ENCODE data around the gene NDEL1.

NDEL1 gene

DNA sequence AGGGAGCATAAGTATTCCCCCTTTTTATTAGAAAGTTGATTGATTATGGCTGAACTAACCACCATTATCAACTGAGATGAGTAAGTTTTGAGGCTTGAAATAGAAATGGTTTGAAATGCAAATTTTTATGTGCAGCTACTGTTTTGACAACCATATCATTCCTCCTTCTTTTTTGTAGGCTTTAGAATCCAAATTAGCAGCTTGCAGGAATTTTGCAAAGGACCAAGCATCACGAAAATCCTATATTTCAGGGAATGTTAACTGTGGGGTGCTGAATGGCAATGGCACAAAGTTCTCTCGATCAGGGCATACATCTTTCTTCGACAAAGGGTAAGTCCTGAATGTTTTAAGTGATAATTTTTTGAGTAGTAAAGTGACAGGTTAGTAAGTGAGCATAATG, 24.1 kb downstream of the NDEL1 start:
- DNase-seq, result no peak

DNA sequence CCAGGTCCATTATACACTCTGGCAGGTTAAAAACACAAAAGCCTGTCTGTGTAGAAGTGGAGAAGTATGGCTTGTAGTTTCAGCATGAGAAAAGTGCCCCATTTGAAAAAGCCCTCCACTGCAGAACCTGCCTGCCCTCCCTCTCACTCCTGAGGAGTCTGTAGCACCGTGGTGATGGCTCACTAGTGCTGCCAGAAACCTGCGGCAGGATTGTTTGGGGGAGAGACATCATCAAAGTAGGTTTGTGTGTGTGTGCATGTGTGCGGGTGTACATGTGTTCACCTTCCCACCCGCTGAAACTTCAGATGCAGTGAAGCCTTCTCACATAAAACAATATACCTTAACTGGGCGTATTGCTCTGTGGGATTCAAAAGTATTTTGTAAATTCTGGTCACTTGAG, 26.9 kb downstream of the NDEL1 start:
- DNase-seq, result no peak

DNA sequence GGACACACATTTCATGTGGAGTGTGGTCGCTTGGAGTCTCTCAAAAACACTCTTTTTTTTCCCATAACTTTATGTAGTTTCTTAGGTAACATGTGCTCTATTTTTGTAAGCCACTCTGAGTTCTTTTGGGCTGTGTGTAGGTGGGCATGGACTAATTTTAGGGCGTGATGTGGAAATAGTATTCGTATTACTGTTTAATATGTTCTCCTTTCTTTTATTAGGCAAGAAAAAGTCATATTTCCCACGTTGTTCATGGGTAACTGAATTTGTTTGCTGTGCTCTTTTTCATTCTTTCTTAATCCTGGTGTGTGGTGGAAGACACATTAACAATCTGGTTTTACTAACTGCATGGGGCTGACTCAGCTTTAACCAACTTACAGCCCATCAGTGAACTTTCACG, 27.4 kb downstream of the NDEL1 start:
- DNase-seq, result no peak

DNA sequence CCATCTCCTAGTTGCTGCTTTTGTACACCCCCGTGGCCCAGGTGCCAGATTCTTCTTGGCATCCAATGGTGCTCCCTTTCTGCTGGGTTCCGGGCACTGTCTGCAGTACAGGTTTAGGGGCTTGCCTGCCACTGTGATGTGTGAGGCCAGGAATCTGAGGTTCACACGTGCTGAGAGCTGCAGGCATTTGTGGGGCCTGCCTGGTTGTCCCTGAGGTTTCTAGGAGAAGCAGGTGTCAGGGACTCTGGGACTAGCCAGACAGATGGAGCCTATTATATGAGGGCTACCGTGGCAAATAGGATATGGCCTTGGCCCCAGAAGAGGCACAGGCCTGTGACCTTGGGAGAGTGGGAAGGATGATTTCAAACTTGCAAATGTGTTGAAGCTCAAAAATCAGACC, 29.3 kb downstream of the NDEL1 start:
- no peak for DNase-seq

DNA sequence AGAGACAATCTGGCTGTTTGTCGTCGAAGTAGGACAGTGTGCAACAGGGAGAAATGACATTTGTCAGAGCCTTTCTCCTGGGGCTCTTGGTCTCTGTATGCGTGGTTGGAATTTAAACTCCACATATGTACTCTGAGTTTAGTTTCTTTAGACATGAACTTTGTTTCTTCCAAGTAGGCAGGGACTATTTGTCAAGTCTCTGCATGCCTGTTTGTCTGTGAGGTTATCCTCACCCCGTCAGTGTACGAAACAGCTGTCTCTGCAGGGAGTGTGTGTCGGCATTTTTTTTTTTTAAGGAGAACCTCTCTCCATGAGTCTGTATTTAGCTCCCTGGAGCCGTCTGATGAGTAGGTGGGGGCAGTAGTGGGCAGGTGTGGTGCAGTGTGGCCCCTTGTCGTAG, 29.7 kb downstream of the NDEL1 start:
- DNase-seq, result no peak

DNA sequence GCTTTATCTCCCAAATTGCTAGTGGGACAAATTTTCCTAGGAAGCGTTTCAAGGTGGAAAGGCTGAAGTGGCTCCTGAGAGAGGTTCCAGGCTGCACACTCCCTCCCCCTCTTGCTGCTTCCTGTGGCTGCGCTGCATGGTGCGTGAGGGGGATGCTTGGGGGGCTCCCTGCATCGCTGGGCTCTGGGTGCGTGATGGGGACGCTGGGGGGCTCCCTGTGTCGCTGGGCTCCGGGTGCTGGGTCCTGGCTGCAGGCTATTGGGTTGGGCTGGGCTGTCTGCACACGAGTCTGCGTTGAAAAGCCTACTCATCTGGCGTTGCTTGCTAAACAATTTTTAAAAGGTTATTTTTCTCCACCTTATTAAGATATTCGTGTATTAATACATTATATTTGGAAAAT, 30.1 kb downstream of the NDEL1 start:
- no peak for DNase-seq

DNA sequence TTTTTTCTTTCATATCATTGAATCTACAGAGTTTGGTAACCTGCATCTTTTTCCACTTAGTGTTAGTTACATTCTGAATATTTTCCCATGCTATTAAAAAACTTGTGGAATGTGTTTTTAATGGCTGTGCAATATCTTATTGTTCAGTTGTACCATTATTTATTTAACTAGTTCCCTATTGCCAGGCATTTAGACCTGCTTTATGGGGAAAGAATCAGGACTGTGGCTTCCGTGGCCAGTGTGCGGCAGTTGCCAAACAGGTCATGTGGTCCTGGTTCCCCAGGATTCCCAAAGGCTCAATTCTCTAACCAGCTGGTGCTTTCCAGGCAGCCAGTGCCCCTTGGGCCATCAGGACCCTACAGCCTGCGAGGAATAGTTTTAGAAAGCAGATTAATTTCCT, 30.8 kb downstream of the NDEL1 start:
- no peak for DNase-seq

DNA sequence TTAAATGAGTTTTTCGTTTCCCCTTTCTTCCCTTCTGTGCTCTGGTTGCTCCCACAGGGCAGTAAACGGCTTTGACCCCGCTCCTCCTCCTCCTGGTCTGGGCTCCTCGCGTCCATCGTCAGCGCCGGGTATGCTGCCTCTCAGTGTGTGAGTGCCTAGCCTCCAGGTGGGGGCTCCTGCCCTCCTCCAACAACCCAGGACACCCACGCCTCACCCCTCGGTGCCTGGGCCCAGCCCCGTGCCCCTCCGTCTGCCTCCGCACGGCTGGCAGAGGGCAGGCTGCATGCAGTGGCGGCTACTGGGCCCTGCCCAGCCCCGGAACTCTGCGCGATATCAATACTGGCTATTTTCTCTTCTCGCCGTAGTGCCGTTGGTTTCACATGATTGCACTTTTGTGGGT, 31.2 kb downstream of the NDEL1 start:
- DNase-seq, result no peak

DNA sequence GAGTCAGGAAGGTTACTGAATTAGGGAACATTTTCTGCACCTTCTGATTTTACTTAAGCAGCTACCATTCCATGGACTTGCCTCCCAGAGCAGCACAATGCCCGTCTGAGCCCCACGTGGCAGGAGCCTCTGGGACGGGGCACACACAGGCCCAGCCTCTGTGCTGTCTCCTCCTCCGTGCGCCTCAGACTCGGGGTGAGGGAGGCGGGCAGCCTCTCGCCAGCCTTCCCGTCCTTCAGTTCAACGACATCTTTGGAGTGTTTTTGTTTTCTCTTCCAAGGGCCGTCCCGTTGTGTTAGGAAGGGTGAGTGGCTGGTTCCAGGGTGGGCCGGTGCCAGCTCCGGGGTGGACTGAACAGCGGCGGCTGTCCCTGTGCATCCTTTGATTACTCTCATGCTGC, 31.8 kb downstream of the NDEL1 start:
- no peak for DNase-seq

DNA sequence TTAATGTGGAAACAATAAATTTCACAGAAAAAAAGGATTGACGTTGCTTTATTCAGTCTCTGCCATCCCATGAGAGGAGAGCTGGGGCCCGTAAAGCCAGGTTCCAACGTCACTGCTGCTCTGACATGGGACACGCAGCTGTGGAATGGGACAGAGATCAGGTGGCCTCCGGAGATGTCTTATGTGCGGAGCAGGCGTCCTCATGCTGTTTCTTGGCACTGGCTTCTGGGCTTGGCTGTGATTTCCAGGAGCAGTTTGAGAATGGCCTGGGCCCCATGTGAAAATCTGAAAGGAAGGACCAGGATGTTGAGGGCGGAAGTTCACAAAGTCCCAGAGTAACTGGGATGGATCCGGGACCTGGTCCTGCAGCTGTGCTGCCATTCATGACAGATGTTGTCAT, 32.4 kb downstream of the NDEL1 start:
- DNase-seq, result no peak

DNA sequence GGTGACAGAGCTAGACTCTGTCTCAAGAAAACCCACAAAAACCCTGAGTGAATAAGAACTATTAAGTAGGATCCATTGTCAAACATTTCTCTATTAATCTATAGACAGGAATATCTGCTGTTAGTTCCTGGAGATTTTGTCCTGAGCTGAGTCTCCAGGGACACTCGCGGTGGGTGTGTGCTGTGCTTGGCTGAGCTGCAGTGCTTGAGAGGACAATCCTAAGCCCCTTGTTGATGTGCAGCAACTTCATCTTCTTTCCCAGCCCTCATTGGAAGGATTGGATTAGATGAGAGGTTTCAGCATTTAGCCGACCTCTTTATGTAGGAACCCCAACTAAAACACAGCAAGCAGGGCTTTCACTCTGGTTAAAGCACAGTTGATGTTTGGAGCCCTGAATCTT, 33.3 kb downstream of the NDEL1 start:
- DNase-seq, result no peak

DNA sequence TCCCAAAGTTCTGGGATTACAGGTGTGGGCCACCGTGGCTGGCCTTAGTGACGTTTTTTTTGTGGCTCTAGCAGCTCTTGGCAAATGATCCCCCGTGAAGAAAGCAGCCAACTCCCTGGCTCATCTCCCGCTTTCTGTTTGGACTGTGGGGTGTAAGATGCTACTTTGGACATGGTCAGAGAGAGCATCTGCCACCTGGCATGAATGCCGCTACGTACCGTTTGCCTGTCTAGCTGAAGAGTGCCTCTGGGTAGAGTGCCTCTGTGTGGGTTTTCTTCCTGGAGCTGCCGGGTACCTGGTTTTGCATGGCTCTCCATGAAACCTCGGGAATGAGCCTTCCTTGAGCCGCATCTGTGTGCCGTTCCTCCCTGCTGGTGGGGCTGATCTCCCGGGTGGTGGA, 34.3 kb downstream of the NDEL1 start:
- DNase-seq, result no peak

DNA sequence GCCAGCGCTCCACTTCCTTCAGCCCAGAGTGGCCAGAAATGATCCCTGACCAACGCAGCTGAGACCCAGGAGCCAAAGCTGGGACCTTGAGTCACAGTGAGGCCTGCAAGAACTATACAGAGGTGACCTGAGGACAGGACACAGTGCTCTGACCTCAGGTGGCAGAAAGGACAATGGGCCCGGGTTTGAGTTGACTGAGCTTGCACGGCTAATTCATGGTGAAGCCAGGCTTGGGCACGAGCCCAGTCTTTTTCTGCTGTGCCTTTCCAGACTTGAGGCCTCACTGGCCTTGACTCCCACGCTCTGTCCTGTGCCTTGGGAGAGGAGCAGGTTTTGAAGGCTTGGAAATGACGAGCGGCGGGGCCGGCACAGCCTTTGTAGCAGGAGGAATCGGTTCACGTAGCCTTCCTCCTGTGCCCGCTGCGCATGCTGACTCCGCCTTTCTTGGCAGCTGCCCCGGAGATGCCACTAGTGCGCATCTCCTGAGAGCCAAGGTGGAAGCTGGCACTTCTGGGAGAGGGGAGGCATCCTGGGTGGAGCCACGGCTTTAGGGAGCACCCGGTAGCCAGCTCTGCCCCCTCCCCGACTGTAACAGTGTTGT, 34.9 kb downstream of the NDEL1 start:
- peak; percentile 86 for DNase-seq

DNA sequence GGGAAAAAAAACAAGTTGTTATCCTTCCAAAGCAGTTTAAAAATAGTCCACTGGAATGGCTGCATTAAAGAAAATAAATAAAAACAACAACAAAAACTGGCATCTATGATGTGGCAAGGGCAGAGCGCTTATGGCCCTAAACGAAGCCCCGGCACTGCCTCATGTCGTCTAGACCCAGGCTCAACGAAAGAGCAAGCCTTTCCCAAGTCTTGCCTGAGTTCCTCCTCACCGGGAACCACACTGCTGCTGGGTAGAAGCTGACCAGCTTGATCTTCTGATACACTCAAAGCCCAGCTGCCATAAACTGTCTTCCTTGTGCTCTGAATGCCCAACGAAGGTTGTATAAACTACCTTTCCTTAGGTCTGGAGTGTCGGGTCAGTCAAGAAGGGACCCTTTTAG, 37.0 kb downstream of the NDEL1 start:
- DNase-seq, result no peak

DNA sequence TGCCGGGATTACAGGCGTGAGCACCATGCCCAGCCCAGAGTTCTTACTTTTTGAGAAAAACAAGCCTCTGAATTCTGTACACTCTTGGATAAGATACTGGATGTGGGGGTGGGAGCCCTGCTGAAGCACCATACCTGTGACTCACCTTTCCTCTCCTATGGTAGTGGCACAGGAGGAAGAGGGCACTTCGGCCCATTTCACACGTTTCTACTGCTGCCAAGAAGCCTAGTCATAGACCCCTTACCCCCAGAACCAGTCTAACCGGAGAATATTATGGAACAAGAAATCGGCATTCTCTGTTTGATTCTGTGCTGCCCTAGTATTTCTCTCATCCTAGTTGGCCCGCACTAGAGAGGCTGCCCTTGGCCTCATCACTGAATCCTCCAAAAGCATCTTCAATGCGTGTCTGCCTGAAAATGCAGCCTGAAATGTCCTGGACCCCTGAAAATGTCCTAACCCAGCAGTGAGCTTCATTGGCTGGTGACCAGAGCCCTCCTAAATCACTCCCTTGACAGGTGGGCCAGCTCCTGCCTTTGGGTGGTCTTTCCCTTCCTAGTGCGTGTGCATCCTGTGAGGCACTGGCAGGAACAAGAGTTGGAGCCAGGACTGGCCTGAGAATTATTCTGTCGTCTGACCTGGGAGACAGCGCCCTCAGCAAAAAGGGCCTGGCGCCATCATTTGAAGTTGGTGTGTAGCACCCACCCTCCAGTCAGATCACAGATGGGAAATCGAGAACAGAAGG, 37.9 kb downstream of the NDEL1 start:
- no peak for DNase-seq

DNA sequence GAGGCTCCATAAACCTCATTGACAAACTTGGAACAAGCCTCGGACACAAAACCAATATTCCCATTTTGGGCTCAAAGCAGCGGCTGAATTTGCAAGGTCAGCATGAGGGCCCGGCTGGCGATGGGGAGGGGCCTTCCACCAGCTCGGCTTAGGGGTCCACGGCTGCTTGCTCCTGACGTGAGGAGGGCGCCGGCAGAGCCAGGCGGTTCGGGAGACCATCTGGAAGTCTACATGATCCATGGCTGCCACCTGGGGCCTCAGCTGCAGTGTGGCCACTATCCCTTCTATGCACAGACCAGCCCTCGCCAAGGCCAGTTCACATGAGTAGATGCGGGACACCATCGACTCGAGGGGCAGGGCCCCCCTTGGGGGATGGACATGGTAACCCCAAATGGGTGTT, 39.1 kb downstream of the NDEL1 start:
- no peak for DNase-seq

DNA sequence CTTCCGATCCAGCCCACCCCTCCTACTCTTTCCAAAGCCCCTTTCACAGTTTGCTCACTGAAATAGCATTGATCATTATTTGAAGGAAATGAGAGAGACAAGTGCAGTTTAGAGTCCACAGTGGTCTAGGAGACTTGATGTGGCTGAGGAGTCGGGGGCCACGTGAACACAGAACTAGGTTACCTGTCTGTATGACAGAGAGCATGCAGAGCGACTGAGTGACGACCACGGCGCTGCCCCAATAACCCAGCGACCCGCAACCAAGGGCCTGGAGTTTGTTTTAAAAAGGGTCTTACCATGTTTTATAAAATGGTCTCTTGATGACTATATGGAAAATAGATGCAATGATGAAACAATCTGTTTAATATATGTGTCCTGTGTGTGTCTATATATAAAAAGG, 39.5 kb downstream of the NDEL1 start:
- DNase-seq, result no peak

DNA sequence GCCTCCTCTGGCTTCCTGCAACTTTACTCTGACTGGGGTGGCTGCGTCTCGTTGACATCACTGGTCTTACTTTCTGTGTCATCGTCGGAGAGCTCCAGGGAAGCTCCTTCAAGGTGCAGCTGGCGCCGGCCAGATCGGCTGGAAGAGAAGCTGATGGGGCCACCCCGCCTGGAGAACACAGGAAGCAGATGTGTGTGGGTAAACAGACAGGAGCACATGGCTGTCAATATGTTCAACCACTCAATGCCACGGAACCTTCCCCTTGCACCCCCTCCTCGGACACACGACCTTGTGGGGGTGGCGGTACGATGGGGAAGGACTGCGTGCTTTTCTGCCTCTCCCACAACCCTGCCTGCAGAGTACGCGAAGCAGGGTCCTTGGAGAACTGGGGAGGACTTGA, 40.1 kb downstream of the NDEL1 start:
- DNase-seq, result no peak

DNA sequence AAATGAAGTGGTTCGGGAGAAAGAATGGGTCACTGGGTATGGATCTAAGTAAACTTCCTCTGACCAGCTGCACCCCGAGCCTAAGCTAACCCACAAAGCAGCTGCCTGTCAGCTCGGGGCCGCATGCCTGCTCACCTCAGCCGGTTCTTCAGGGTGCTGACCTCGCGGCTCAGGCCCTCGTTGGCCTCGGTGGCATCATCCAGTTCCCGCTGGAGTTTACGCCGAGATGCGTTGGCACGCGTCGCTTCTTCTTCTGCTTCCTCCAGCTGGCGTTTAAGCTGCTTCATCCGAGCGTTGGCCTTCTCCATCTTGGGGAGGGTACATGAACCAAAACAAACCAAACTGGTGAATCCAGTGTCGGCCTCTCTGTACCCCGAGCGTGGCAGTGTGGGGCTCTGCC, 41.1 kb downstream of the NDEL1 start:
- no peak for DNase-seq

DNA sequence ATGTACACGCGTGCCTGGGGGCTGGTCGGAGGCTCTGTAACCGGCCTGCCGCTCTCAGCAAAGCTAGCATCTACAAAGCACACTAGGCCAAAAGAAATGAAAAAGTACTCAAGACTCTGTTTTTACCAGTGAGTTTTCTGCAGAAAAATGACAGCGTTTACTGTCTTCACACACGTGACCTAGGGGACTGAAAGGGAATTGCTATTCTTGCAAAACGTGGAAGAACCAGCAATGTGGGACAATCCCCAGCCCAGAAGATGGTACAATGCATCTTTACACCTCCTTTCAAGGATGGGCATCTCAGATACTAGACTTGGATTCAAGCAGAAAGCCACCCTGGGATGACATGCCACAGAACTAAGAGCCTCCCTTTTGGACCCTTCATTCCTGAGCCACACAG, 41.5 kb downstream of the NDEL1 start:
- DNase-seq, result no peak

DNA sequence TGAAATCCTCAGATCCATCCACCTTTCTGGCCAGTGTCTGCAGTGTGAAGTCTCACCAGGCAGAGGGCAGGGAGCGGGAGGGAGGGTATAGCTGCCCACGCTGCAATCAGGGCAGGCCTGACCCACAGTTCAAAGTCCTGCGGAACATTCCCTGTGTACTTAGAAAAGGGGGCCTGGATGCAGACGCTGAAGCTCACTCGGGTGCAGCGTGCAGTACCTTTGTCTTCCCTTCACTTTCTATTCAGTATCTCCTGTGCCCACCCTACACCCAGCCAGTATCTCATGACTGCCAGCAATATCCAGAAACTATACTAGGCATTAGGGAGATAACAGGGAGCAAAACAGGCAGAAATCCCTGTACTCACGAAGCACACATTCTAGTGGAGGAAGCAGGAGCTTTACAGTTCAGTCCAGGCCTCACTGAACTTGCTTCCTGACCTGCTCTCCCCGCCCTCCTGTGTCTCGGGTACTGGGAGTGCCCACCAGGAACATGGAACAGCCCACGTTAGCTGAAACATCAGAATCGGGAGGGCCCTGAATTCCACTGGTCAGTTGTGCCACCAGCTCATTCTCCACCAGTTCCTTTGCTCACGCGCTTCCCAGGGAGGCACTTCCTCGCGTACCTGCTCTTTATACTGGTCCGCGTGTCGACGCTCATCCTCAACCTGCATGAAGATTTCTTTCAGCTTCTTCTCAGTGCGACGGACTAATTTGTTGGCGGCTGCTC, 42.2 kb downstream of the NDEL1 start:
- no peak for DNase-seq

DNA sequence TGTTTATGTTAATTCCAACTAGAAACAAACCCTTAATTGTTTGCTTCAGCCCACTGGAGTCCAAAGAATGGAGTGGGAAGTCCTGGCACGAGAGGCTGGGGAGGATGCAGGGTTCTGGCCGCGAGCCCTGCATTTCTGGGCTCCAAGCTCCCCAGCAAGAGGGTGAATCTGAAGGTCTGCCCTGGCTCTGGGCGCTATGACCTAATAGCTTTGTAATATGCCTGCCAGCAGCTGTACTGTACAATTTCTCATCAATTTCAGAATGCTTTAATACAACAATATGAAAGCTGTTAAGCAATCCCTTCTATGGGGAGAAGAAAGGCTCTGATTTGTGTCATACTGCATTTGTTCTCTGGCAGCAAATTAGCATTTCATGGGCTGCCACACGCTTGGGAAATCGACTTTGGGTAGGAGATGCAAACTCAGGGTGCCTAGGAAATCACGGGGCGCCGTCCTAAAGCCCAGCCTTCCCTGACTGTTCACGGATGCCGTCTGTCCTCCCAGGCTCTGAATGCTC, 43.8 kb downstream of the NDEL1 start:
- no peak for DNase-seq

DNA sequence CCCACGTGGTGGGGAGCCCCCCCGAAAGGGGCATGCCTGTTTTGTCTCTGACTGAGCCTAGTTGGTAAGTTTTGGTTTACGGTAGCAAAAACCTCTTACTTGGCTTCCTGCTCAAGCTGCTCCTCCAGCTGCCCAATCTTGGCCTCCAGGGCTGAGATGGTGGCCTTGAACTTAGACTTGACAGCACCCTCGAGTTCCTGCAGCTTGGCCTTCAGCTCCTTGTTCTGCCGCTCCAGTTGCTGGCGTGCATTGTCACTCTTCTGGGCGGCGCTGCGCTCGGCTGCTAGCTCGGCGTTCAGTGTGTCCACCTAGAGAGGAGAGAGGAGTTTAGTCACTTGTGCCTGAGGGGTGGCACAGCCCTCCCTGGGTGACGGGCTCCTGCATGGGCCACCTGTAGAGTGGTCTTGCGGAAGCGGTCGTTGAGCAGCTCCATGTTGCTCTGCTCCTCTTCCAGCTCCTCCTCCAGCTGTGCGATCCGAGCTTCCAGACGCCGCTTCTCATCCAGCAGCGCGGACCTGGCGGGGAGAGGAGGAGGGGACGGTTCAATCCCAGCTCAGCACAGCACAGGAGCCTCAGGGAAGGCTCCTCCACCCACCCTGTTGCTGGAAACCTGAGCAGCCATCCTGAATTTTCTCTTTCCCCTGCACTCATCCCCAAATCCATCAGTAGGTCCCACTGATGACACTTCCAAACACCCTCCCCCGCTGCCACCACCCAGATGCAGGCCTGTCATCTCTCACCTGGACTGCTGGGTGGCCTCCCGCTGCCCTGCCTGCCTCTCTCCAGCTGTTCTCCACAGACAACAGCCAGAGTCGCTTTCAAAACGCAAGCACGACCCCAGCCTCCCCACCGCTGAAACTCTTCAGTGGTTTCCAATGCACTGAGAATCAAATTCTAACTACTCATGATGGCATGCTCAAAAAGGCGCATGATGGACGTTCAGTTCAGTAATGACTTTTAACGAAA, 44.6 kb downstream of the NDEL1 start:
- no peak for DNase-seq

All from NCI-H1105 (cell line).